Activated CD8-positive, alpha-beta memory T cell treated with anti-CD3 and anti-CD28 coated beads for 4 hours (primary cell): ENCODE results near the gene MAMDC2.

Source experiments
- DNase-seq, 2 donors: peaks; one replicate each; pipeline ENCODE4 v3.0.0-alpha.2; 2020; ENCODE audit warnings: low read depth in 2 of 2

The MAMDC2 gene

DNA sequence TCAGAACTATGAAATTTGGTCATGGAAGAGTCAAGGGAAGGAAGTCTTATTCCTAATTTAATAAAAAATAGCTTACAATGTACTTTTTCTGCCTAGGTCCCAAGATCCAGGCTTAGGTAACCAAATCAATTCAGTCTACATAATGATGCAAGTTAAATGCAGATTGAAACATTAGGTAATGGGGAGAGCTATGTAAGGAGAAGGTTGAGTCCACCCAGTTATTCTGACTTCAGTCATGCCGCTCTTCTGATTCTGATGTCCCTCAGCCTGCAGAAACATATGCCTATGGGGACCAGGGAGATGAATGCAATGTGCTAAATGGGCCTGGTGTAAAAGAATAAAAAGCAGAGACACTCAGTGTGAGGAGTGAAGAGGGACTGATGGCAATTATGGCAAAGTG is 63.9 kb downstream of the MAMDC2 start:
- no peak for DNase-seq

DNA sequence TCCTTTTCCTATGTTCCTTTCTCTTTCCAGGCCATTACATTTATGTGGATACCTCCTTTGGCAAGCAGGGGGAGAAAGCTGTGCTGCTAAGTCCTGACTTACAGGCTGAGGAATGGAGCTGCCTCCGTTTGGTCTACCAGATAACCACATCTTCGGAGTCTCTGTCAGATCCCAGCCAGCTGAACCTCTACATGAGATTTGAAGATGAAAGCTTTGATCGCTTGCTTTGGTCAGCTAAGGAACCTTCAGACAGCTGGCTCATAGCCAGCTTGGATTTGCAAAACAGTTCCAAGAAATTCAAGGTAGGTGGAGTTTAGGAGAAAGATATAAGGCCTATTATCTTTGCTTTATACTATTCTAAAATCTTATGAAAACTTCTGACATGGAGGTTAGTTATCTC is 64.5 kb downstream of the MAMDC2 start:
- no peak for DNase-seq

DNA sequence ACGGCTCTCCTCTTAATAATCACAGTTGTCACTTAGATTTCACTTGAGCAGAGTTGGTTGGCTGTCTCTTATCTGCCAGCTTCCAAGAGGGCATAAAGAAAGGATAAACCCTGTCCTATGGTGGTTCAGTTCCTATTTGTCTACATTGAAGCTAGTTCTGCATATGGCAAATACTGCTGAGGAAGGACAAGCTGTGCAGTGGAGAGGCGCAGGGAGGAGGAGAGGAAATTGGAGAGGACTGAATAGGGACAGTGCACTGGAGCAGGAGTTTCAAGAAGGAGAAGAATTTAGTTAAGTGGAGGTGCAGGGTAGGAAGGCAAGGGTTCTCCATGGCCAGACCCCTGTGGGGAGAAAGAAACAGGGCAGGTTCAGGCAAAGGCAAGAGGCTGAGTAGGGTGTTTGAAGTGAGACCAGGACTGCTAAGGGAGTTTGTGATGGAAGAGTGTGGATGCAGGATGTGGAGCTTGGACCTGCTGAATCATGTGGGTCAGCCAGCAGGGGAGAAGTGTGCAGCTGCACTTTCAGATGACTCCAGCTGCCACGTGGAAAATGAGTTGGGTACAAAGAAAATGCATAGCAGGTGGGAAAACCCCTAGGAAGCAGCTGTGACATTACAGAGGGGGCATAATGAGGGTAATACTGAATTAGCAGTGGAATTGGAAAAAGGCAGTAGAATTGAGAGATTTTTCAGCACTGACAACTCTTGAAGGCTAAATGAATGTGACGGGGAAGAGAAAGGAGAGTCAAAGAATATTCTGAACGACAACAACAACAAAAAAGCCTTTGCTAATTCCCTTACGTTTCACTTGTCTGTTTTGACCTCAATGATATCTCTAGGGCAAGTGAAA is 66.8 kb downstream of the MAMDC2 start:
- no peak for DNase-seq

DNA sequence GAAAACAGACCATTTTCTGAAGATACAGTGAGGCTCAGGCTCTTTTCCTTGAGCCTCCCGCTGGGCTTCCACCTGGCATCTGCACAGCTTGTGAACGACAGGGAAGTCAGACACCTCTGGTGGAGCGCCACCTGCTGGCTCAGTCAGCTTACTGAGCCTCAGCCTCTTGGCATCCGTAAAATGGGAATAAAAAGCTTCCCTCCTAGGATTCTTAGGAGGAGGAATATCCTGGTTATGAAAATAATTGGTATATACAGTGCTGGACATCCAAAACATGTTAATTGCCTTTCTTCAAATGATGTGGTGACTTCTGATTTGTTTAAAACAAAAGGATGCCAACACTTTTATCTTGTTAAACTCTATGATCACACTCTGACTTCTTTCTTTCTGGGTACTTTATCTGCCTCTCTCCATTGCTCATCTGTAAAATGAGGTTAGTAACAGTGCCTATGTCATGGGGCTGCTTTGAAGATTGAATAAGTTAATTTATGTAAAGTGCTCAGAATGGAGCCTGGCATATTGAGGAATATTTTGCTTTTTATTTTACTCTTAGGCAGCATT is 67.5 kb downstream of the MAMDC2 start:
- peak; percentile 2 to 3 for DNase-seq

DNA sequence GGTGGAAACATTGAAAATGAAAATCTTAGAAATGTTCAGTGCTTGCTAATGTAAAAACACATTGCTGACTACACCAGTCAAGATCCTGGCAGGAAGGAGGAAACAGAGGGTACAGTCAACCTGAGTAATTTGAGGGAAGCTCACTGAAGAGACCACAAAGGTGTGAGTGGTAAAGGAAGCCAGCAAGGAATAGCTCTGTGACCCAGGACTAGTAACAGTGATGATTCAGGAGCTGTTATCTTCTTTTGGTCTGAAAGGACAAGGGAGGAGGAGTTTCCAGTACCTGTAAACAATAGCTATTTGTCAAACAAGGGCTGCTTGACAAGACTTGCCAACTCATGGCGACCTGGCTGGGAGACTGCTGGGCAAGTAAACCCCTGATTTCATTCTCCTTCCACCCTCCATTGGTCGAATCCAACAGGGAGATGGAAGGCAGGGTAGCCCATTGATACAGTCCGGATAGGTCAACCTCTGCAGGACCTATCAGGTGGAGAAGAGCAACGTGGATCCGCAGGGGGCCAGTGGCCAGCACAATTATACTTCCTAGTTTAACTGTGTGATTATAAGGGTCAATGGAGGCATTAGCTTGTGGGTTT is 68.1 kb downstream of the MAMDC2 start:
- no peak for DNase-seq

DNA sequence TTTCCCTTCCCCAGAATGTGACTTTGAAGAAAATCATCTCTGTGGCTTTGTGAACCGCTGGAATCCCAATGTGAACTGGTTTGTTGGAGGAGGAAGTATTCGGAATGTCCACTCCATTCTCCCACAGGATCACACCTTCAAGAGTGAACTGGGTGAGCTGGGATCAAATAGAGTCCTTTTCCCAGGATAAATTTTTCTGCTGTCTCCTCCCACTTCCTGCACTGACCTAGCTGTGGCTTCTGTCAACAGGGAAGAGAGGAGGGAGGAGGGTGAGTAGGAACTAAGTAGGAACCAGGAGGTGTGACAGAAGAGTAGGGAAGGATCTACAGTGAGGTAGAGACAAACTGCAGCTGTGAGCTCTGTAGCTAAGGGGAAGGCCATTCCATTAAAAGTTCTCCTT is 69.3 kb downstream of the MAMDC2 start:
- DNase-seq: no peak

DNA sequence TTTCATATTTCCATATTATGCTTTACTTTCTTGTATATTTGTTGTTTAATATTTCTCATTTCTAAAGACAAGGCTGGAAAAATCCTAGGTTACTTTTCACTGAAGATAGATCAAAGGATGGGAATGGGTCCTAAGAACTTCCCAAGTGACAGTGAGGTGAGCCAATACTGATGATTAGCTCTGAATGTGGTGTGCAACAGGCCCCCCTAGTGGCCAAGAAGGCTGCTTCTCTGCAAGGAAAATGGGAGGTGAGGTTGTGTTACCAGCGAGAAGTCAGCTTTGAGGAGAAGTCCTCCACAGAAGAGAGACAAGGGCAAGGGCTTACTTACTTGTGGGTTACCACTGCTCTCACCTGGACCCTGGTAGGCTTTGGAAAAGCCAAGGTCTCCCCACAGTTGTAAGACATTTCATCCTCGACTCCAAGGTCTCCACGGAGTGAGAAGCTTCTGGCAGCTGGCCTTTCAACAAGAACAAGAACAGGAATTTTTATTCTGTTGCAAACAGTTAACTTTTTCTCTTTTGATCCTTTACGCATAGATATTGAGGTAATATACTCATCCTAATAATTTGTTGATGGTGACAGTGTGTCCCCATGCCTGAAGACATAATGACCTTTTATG is 69.9 kb downstream of the MAMDC2 start:
- no peak for DNase-seq

DNA sequence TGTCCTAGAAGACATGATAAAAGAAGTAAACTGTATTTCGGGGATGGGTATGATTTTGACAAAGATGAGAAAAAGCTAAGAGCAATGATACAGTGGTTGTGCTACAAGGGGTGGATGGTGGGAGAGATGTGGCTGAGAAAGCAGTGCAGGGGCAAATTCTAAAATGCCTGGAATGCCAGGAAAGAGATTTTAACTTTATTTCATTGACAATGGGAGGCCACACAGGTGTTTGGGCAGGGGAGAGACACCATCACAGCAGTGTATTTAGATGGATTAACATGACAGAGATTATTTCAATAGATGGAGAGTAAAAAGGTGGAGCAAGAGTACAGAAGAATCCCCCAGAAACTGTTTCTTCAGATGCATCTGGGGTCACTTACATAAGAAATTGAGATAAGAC is 71.2 kb downstream of the MAMDC2 start:
- no peak for DNase-seq

DNA sequence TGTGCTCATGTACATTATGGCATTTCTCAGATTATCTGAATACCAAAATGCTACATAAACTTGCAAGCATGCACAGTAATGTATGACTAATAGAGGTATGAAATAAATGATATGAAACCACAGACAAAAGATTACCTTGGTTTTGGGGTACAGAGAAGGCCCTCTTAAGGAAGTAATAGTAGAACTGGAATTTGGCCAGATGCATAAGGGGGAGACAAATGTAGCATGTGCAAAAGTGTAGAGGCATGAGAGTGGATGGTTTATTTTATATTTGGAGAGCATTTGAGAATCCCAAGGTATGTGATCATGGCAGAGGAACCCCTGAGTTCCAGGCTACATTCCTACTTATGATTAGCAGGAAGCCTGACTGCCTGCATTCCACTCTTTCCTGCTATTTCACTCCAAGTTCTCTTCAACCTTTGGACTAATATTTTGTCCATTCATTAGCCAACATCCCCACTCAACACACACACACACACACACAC is 74.2 kb downstream of the MAMDC2 start:
- no peak for DNase-seq

DNA sequence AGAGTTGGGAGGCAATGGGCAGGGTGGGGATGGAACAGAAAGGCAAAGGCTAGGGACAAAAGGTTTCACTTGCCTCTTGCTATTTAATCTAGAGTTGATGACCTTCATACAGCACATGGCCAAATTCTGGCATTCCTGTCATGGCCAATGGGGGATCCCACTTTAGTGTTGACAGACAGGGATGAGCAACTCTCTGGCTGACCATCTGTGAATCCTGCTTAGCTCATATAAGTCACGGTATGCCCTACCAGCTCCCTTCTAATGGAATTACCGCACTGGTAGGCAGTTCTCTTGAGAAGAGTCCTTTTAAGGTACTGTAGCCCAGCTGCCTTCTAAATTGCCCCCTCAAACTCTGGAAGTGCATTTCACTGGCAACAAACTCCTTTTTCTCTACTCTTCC is 76.1 kb downstream of the MAMDC2 start:
- DNase-seq: no peak

DNA sequence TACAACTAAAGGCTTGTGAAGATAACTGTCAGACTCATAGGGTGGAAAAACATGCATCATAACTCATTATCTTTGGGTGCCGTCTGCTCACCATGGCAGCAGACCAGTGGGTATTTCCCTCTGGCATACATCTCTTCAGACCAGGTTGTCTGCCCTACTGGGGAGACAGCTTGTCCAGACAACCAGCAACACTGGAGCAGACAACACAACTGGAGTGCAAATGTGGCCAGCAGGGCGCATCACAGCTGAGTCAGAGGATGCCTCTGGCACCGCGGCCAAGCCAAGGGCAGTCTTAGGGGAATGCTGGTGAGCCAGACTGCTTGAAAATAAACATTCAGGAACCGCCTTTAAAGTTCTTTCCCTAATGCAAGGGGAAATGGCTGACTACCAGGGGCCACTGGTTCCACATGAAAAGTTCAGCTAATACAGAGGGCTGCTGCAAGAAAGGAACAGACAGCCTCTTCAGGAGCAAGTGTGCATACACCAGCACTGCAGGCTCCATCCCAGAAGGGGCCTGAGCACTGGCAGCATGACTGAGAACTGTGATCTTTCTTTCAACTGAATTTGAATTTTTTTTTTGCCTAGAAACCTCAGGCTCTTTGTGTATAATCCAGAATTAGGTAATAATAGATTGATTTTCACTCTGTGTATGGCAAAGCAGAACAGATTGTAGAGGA is 77.3 kb downstream of the MAMDC2 start:
- no peak for DNase-seq

DNA sequence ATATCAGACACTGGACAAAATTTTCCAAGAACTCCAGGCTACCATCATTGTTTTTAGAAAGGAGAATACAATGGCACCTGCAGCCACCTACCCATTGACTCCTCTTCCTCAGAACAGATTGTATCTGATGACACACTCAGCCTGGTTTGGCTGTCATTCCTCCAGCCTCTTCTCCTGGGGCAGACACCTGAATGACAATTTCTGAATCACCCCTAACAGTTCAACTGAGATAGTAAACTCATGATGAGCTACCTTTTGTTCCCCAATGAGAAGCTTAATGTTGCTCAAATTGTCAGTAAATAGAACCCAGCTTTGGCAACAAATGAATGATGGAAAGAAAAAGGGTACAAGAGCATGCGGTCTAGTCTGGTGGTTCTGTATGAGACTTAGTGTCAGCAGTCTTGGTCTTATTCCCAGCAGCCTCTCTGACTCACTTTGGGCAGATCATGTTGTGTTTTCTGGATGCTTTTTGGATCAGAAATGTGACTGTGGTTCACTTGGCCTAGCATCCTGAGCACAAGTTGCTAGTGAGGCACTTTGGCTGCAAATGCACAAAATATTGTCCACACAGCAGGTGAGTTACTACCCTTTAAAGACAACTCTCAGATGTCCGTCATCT is 78.3 kb downstream of the MAMDC2 start:
- DNase-seq: no peak

DNA sequence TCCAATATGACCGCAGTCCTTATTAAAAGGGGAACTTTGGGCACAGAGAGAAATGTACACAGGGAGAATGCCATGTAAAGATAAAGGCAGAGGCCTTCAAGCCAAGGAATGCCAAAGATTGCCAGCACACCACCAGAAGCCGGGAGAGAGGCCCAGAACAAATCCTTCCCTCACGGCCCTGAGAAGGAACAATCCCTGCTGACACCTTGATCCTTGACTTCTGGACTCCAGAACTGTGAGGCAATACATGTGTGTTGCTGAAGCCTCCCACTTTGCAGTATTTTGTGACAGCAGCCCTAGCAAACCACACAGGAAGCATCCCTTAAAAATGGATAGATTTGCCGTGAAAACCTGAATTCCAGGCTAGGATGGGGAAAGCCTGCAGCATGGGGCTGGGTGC is 80.0 kb downstream of the MAMDC2 start:
- DNase-seq: no peak

DNA sequence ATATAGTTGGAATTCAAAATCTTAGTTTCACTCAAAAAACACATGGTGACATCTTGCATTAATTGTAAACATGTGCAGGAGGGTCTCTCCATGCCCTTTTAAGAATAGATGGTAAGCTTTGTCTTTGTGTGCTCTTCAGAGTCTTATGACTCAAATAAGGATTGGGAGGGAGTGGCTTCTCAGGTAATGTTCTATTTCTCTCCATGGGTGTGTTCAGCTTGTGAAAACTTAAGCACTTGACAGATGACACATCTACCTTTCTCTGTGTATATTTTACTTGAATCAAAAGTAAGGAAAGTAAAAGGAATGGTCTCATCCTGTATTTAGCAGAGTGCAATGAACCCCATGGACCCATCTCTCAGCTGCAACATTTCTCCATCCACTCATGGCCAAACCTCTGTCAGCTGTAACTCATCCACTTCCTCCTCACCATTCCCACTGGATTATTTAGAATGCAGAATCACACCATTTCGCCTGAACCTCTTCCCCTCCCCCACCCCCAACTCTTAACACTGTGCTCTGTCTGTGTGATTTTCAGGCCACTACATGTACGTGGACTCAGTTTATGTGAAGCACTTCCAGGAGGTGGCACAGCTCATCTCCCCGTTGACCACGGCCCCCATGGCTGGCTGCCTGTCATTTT is 82.1 kb downstream of the MAMDC2 start:
- no peak for DNase-seq

DNA sequence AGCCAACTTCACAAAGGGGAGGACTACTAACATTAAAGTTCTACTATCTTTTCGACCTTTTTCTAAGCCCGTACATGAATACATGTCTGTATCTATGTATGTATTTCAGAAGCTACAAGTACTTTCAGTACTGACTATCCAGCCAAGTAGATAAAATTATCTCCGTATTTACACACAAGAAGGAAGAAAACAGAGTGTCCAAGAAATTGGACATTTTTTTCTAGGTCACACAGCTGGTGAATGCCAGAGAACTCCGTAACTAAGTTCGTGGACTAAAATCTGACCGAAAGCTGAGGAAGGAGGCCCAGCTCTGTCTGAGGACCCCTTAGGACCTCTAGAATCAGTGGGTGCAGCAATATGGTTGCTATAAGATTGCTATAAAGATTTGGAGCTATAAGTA is 83.4 kb downstream of the MAMDC2 start:
- DNase-seq: no peak

DNA sequence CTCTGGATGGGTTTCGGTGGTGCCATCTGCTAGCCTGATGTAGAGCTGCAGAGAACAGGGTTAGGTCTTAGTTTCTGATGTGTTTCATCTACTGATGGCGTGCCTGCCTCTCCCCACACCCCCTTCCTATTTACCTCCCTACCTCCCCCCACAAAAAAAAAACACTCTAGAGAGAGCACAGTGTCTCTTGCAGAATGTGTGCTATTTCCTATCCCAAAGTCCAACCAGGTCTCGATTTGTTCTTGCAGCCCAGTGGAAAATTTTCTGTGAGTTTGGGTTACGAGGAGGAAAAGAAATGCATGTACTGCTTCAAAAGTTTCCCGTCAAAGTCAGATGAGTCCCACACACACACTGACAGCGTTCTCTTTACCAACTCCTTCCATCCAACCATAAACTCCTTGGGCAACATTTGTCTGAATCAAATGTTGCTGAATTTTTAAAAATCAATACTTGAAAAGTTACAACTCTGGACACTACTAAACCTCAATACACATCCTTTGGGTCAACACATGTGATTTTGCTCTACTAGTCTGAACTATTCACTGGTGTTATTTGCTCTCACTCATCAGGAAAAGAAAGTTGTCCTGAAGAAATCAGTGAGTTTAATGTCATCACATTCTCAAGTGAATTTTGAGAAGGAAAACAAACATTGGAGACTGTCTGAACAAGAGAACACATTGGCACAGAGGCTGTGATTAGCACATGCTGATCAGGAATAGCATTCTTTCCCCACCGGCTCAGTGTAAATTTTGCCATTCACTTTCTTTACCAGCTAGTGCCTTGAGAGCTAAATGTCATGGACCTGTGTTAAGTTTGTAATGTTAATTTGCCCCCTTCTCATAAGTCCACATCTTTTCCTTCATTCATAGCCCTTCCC is 84.1 kb downstream of the MAMDC2 start:
- no peak for DNase-seq

DNA sequence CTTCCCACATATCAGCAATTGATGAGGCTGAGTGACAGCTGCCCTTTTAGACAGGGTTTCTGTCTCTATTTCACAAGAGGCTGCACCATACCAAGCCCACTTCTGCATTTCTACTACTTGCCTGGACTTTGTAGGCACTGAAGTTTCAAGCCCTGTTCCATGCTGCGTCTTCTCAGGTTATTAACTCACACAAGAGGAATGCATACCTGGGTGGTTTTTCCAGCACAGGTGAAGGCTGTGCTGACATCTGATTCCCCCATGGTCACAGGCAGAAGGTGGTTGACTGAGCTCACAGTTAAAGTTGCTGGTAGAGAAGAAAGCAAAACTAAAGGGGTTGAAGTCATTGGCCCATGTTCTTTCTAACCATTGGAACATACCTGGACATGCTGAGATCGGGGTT is 86.6 kb downstream of the MAMDC2 start:
- DNase-seq: no peak

DNA sequence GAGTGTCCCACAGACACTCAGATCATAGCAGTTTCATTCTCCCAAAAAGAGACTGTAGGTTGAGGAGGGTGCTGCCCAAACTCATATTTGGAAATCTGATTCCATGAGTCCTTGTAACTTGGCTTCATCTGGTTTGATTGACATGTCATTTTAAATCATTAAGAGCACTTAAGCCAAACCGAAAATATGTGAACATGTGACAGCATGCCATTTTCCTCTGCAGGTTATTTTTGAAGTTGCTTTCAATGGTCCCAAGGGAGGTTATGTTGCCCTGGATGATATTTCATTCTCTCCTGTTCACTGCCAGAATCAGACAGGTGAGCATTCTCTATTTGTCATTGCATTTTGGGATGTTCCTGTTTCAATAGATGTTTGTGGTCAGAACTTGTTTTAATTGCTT is 87.6 kb downstream of the MAMDC2 start:
- no peak for DNase-seq

DNA sequence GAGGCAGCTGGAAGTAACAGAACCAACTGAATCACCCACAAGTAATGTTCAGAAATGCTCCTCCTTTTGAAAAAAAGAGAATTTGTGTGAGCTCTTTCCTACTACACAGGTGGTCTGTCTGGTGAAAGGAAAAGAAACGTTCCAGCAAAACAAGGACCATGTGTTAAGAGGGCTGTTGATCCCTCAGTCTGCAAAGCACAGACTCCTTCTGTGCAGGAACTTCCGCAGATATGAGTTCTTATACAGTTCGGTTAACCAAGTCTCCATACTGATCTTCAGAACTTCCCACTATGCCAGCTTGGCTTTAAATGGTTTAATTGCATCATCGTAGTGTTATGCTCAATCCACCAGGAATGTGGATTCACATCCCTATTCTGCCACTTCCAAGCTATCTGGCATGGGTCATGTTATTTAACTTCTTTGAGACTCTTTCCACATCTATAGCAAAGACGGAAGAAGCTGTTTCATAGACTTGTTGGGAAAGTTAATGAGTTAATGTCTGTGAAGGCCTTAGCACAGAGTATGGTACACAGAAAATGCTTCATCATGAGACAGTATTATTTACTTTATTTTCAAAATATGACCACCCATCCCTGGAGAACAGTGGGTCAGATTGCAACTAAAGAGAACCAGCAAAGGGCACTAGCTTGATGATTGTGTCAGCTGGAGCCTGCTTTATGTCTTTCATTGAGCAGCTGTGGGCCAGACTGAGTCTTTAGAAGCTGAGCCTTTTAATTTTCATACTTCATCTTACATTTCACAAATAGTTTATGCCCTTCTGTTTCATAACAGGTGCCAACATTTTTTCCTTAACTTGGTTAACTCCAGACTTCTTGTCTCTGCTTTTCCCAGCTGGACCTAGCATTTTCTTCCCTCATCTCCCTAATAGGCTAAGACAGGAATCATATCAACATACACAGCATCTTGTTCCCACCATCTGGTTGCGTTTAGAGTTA is 89.9 kb downstream of the MAMDC2 start:
- no peak for DNase-seq
